T follicular helper cell (primary cell): ENCODE data around the gene IRF2BP2.

Experiments
- DNase-seq: peaks from one replicate; pipeline ENCODE4 v3.0.0-alpha.2; 2020; ENCODE audit warnings: low read depth

IRF2BP2 gene

DNA sequence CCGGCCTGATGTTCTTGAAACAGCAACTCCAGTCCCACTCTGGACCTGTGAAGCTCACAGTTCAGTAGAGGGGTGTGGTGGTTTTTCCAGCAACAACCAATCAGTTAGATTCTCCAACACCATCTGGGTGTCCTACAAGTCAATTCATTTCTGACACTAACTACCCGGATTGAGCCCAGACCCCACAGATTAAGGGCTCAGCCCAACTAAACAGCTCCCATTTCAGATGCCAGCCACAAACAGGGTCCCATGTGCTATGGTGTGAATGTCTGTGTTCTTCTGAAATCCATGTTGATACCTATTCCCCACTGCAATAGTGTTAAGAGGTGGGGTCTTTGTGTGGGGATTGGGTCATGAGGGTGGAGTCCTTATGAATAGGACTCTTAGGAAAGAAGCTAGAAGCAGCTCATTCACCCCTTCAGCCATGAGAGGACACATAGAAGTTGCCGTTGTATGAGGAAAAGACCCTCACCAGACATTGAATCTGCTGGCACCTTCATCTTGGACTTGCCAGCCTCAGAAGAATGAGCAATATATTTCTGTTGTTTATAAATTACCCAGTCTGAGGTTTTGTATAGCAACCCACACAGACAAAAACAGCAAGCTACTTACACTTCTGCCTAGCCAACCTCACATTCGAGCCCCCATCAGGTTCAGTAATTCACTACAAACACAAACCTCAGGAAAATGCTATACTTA lies 53.6 kb downstream of the IRF2BP2 start:
- no peak for DNase-seq

DNA sequence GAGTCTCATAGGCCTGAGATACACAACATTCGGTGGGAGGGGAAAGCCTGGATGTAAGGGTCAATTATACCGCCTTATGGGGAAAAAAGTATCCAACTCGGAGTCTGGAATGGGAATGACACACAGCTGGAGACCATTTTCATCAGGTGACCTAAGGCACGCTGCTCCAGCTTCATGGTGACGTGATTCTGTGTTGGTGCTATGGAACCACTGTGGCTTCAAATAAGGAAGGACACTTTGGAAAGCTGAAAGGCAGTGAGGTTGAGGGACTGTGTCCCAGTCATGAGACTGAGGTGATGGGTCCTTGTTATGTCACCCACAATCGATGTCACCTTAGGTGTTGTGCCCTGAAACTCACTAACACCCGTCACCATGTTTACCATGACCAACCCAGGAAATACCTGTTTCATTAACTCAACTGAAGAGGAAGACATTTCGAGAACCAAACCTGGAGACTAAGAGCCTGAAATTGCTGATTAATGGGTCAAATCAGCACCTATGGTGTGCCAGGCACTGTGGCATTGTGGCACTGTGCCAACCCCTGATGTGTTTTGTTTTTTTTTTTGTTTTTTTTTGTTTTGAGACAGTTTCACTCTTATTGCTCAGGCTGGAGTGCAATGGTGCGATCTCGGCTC lies 54.5 kb downstream of the IRF2BP2 start:
- no peak for DNase-seq

- DNase-seq: no peak
These were observed 55.2 kb downstream of the IRF2BP2 start for GRCh38 chr1:234554698-234555311.
